ENCODE results near the gene TRIM71.
A peak's percentile ranks its signal among the peaks of the same experiment; 100 is the strongest.

Gene TRIM71

GRCh38 chr3:32841341-32841740 lies 23.5 kb downstream of the TRIM71 start:
- H3K36me3 ChIP-seq (ENCODE audit: control insufficient read depth in 1 of 2, insufficient read depth in 2 of 2, low read depth in 1 of 2, low read length in 2 of 2): no peaks in the 10 kb centered on the region
- H2AFZ ChIP-seq (ENCODE audit: low read depth, low read length): no peak overlapping the region
- H3K9ac ChIP-seq (ENCODE audit: low read length): no peak overlapping the region
- H3K4ac ChIP-seq (ENCODE audit: low read depth in 1 of 2, low read length in 2 of 2): no peak overlapping the region
- no peak overlapping the region for H2AK5ac ChIP-seq (ENCODE audit: low read length, severe bottlenecking)
- H3K4me1 ChIP-seq (ENCODE audit: control insufficient read depth, insufficient read depth, low read depth, low read length): peaks cover 3% of the 10 kb centered on the region
- no peak overlapping the region for H3K14ac ChIP-seq (ENCODE audit: low read length in 2 of 2)
- no peak for DNase-seq
- no peak overlapping the region for H4K8ac ChIP-seq (ENCODE audit: low read length)
- H4K91ac ChIP-seq (ENCODE audit: low read length): no peak overlapping the region
- H2BK120ac ChIP-seq (ENCODE audit: low read depth, low read length): no peak overlapping the region
- no peaks in the 10 kb centered on the region for H3K79me1 ChIP-seq (replicated peaks; ENCODE audit: low read length, poor library complexity, severe bottlenecking)
- H2BK5ac ChIP-seq (ENCODE audit: low read depth, low read length, poor library complexity, severe bottlenecking): no peak overlapping the region
- H2BK15ac ChIP-seq (ENCODE audit: low read depth, poor library complexity, severe bottlenecking): no peak overlapping the region
- no peaks in the 10 kb centered on the region for H3K9me3 ChIP-seq (ENCODE audit: control insufficient read depth, low read length)
- H3K23ac ChIP-seq (ENCODE audit: low read length in 2 of 2): no peak overlapping the region
- H3K27ac ChIP-seq (ENCODE audit: low read length, poor library complexity, severe bottlenecking): no peak overlapping the region
- WGBS: 92% methylated on average over 3 of the region's 12 CpGs
- peaks cover 17 to 37% of the 10 kb centered on the region in 2 experiments for H3K27me3 ChIP-seq (ENCODE audit: control insufficient read depth in 1 of 2, insufficient read depth in 1 of 2, low read length in 2 of 2)
- H3K18ac ChIP-seq (ENCODE audit: low read depth in 1 of 2, low read length in 2 of 2): no peak overlapping the region
- peak overlapping the region; percentile 16 for H3K4me2 ChIP-seq (ENCODE audit: low read length, poor library complexity, severe bottlenecking)
- no peak overlapping the region for H3K4me3 ChIP-seq (ENCODE audit: insufficient read depth in 1 of 2, low read depth in 1 of 2, low read length in 2 of 2)
- no peak overlapping the region for H2BK12ac ChIP-seq (ENCODE audit: low read length in 2 of 2)

DNA sequence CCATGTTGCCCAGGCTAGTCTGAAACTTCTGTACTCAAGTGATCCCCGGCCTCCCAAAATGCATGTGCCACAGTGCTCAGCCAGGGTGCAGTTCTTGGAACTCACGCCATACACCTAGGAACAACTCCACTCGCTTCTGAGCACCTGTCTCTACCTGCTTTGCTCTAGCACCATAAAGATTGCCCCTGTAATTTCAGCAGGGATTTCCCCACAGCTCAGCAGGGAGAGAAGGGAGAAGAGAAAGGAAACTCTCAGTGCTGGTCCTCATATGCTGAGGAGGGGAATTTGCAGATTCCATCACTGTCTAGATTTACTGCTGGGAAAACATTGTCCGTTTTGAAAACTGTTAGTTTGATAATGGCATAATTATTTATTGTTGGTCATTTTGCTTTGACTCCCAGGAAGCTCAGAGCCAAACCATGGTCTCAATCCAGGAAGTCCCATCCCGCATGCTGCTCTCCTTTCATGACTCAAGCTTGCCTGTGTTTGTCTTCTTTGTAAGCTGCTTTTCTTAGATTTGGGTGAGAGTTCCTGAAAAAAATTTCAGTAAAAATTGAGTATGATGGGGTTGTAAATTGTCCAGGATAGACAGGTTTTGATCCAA lies 24.2 kb downstream of the TRIM71 start:
- WGBS: 64% methylated on average over 4 of the region's 5 CpGs
- Histone ChIP-seq H3K4me3 (ENCODE audit: insufficient read depth in 1 of 2, low read depth in 1 of 2, low read length in 2 of 2) (no peak overlapping the region), H4K8ac (ENCODE audit: low read length) (no peak overlapping the region), H3K14ac (ENCODE audit: low read length in 2 of 2) (no peak overlapping the region), H4K91ac (ENCODE audit: low read length) (no peak overlapping the region), H3K4me1 (ENCODE audit: control insufficient read depth, insufficient read depth, low read depth, low read length) (peaks cover 3% of the 10 kb centered on the region), H3K27ac (ENCODE audit: low read length, poor library complexity, severe bottlenecking) (no peak overlapping the region), H2BK12ac (ENCODE audit: low read length in 2 of 2) (no peak overlapping the region), H3K18ac (ENCODE audit: low read depth in 1 of 2, low read length in 2 of 2) (no peak overlapping the region), H3K36me3 (ENCODE audit: control insufficient read depth in 1 of 2, insufficient read depth in 2 of 2, low read depth in 1 of 2, low read length in 2 of 2) (no peaks in the 10 kb centered on the region), H3K27me3 (ENCODE audit: control insufficient read depth in 1 of 2, insufficient read depth in 1 of 2, low read length in 2 of 2) (peaks cover 16 to 32% of the 10 kb centered on the region in 2 experiments), H2BK5ac (ENCODE audit: low read depth, low read length, poor library complexity, severe bottlenecking) (no peak overlapping the region), H2AFZ (ENCODE audit: low read depth, low read length) (no peak overlapping the region), H3K79me1 (replicated peaks; ENCODE audit: low read length, poor library complexity, severe bottlenecking) (no peaks in the 10 kb centered on the region), H2BK15ac (ENCODE audit: low read depth, poor library complexity, severe bottlenecking) (no peak overlapping the region), H2AK5ac (ENCODE audit: low read length, severe bottlenecking) (no peak overlapping the region), H3K23ac (ENCODE audit: low read length in 2 of 2) (no peak overlapping the region), H3K9ac (ENCODE audit: low read length) (no peak overlapping the region), H3K4ac (ENCODE audit: low read depth in 1 of 2, low read length in 2 of 2) (no peak overlapping the region), H3K9me3 (ENCODE audit: control insufficient read depth, low read length) (no peaks in the 10 kb centered on the region), H3K4me2 (ENCODE audit: low read length, poor library complexity, severe bottlenecking) (no peak overlapping the region), H2BK120ac (ENCODE audit: low read depth, low read length) (no peak overlapping the region)
- no peak for DNase-seq

DNA sequence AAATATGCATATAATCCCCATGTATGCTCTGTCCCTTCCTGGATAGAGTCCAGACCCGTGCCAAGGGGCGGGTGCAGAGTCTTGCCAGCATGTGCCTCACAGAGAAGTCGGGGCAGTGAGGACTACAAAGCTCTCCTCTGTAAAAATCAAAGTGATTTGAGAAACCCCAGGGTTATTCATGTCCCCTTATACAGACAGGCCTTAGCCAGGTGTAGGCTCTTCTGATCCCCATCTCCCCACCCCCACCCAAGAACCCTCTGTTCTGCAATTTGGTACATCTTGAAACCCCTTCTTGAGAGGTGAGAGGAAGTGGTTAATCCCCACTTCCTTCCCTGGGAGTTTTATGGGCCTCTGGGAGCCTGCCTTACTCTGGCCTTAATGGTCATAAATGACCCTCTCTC lies 24.7 kb downstream of the TRIM71 start:
- peaks cover 16 to 28% of the 10 kb centered on the region in 2 experiments for H3K27me3 ChIP-seq (ENCODE audit: control insufficient read depth in 1 of 2, insufficient read depth in 1 of 2, low read length in 2 of 2)
- H3K4ac ChIP-seq (ENCODE audit: low read depth in 1 of 2, low read length in 2 of 2): no peak overlapping the region
- H3K36me3 ChIP-seq (ENCODE audit: control insufficient read depth in 1 of 2, insufficient read depth in 2 of 2, low read depth in 1 of 2, low read length in 2 of 2): no peaks in the 10 kb centered on the region
- H3K14ac ChIP-seq (ENCODE audit: low read length in 2 of 2): no peak overlapping the region
- 37% methylated on average over 3 of the region's 3 CpGs for WGBS
- no peaks in the 10 kb centered on the region for H3K9me3 ChIP-seq (ENCODE audit: control insufficient read depth, low read length)
- no peak overlapping the region for H2BK15ac ChIP-seq (ENCODE audit: low read depth, poor library complexity, severe bottlenecking)
- H3K18ac ChIP-seq (ENCODE audit: low read depth in 1 of 2, low read length in 2 of 2): no peak overlapping the region
- H3K23ac ChIP-seq (ENCODE audit: low read length in 2 of 2): no peak overlapping the region
- H3K79me1 ChIP-seq (replicated peaks; ENCODE audit: low read length, poor library complexity, severe bottlenecking): no peaks in the 10 kb centered on the region
- H4K91ac ChIP-seq (ENCODE audit: low read length): no peak overlapping the region
- no peak for DNase-seq
- H2AFZ ChIP-seq (ENCODE audit: low read depth, low read length): no peak overlapping the region
- no peak overlapping the region for H4K8ac ChIP-seq (ENCODE audit: low read length)
- H3K4me2 ChIP-seq (ENCODE audit: low read length, poor library complexity, severe bottlenecking): no peak overlapping the region
- H2BK12ac ChIP-seq (ENCODE audit: low read length in 2 of 2): no peak overlapping the region
- no peak overlapping the region for H2BK120ac ChIP-seq (ENCODE audit: low read depth, low read length)
- H3K4me1 ChIP-seq (ENCODE audit: control insufficient read depth, insufficient read depth, low read depth, low read length): peaks cover 3% of the 10 kb centered on the region
- H3K9ac ChIP-seq (ENCODE audit: low read length): no peak overlapping the region
- H2AK5ac ChIP-seq (ENCODE audit: low read length, severe bottlenecking): no peak overlapping the region
- H3K27ac ChIP-seq (ENCODE audit: low read length, poor library complexity, severe bottlenecking): no peak overlapping the region
- no peak overlapping the region for H3K4me3 ChIP-seq (ENCODE audit: insufficient read depth in 1 of 2, low read depth in 1 of 2, low read length in 2 of 2)
- no peak overlapping the region for H2BK5ac ChIP-seq (ENCODE audit: low read depth, low read length, poor library complexity, severe bottlenecking)

- Histone ChIP-seq H3K4me1 (ENCODE audit: control insufficient read depth, insufficient read depth, low read depth, low read length) (peaks cover 3% of the 10 kb centered on the region), H3K9ac (ENCODE audit: low read length) (no peak overlapping the region), H4K8ac (ENCODE audit: low read length) (no peak overlapping the region), H3K36me3 (ENCODE audit: control insufficient read depth in 1 of 2, insufficient read depth in 2 of 2, low read depth in 1 of 2, low read length in 2 of 2) (no peaks in the 10 kb centered on the region), H3K79me1 (replicated peaks; ENCODE audit: low read length, poor library complexity, severe bottlenecking) (no peaks in the 10 kb centered on the region), H3K14ac (ENCODE audit: low read length in 2 of 2) (no peak overlapping the region), H2BK5ac (ENCODE audit: low read depth, low read length, poor library complexity, severe bottlenecking) (no peak overlapping the region), H2BK120ac (ENCODE audit: low read depth, low read length) (no peak overlapping the region), H3K9me3 (ENCODE audit: control insufficient read depth, low read length) (no peaks in the 10 kb centered on the region), H2BK12ac (ENCODE audit: low read length in 2 of 2) (no peak overlapping the region), H3K4me3 (ENCODE audit: insufficient read depth in 1 of 2, low read depth in 1 of 2, low read length in 2 of 2) (no peak overlapping the region), H2BK15ac (ENCODE audit: low read depth, poor library complexity, severe bottlenecking) (no peak overlapping the region), H2AK5ac (ENCODE audit: low read length, severe bottlenecking) (no peak overlapping the region), H4K91ac (ENCODE audit: low read length) (no peak overlapping the region), H3K4me2 (ENCODE audit: low read length, poor library complexity, severe bottlenecking) (no peak overlapping the region), H3K23ac (ENCODE audit: low read length in 2 of 2) (no peak overlapping the region), H2AFZ (ENCODE audit: low read depth, low read length) (no peak overlapping the region), H3K18ac (ENCODE audit: low read depth in 1 of 2, low read length in 2 of 2) (no peak overlapping the region), H3K27ac (ENCODE audit: low read length, poor library complexity, severe bottlenecking) (no peak overlapping the region), H3K4ac (ENCODE audit: low read depth in 1 of 2, low read length in 2 of 2) (no peak overlapping the region), H3K27me3 (ENCODE audit: control insufficient read depth in 1 of 2, insufficient read depth in 1 of 2, low read length in 2 of 2) (peaks cover 16 to 24% of the 10 kb centered on the region in 2 experiments)
- no peak for DNase-seq
- WGBS: 13% methylated on average over 2 of the region's 2 CpGs
Observed at GRCh38 chr3:32842987-32843386, 25.2 kb downstream of the TRIM71 start.
